NCI-H345 treated with DMSO at 0.1 percent for 48 hours (cell line): ENCODE data around the gene SLC23A2.
"Not testable (repeated sequence)": the region's sequence is repeated elsewhere in the genome, so short reads cannot be mapped to it uniquely, and the experiment has no call there.

Experiments used
- DNase-seq: peaks from one replicate; lab custom pipeline; 2025; ENCODE audit not compliant: unreplicated experiment; lab: John Stamatoyannopoulos, UW

The SLC23A2 gene

GRCh38 chr20:4853004-4853403, 148.3 kb downstream of the SLC23A2 start:
- DNase-seq, result no peak

GRCh38 chr20:4850960-4851359, 150.3 kb downstream of the SLC23A2 start:
- DNase-seq, result no peak

- DNase-seq, result not testable (repeated sequence)
Measured at GRCh38 chr20:4848829-4849228, 152.5 kb downstream of the SLC23A2 start.

GRCh38 chr20:4848041-4848440, 153.3 kb downstream of the SLC23A2 start:
- DNase-seq, result no peak

GRCh38 chr20:4846821-4847220, 154.5 kb downstream of the SLC23A2 start:
- DNase-seq, result no peak

- DNase-seq, result no peak
Measured at GRCh38 chr20:4844751-4845465, 156.4 kb downstream of the SLC23A2 start.

GRCh38 chr20:4844325-4844724, 157.0 kb downstream of the SLC23A2 start:
- DNase-seq, result no peak

- DNase-seq, result peak; percentile 49
Measured at GRCh38 chr20:4840801-4841200, 160.5 kb downstream of the SLC23A2 start.

- no peak for DNase-seq
Measured at GRCh38 chr20:4838526-4838925, 162.8 kb downstream of the SLC23A2 start.

GRCh38 chr20:4837760-4838159, 163.6 kb downstream of the SLC23A2 start:
- DNase-seq, result no peak

GRCh38 chr20:4836935-4837334, 164.4 kb downstream of the SLC23A2 start:
- DNase-seq, result no peak

- no peak for DNase-seq
Measured at GRCh38 chr20:4836473-4836872, 164.8 kb downstream of the SLC23A2 start.

- no peak for DNase-seq
Measured at GRCh38 chr20:4835244-4836177, 165.8 kb downstream of the SLC23A2 start.

- no peak for DNase-seq
Measured at GRCh38 chr20:4833074-4833728, 168.1 kb downstream of the SLC23A2 start.

- DNase-seq, result no peak
Measured at GRCh38 chr20:4832469-4832868, 168.8 kb downstream of the SLC23A2 start.

GRCh38 chr20:4830696-4831095, 170.6 kb downstream of the SLC23A2 start:
- DNase-seq, result no peak

- no peak for DNase-seq
Measured at GRCh38 chr20:4830259-4830658, 171.1 kb downstream of the SLC23A2 start.

- DNase-seq, result no peak
Measured at GRCh38 chr20:4829514-4830215, 171.6 kb downstream of the SLC23A2 start.

- DNase-seq, result no peak
Measured at GRCh38 chr20:4828830-4829513, 172.3 kb downstream of the SLC23A2 start.

- no peak for DNase-seq
Measured at GRCh38 chr20:4821590-4821989, 179.7 kb downstream of the SLC23A2 start.
